Chondrocyte (in vitro differentiated cells): ENCODE measurements around the gene EMC1. TPM values are rescaled to one million over a fixed set of nuclear protein-coding genes. Genes with fewer than 3 reads are reported as not detected.

Experiments
- DNase-seq: peaks from one replicate; pipeline ENCODE4 v3.0.0; 2021; ENCODE audit warnings: mixed read lengths, low spot score
- H3K27ac Mint-ChIP-seq: one replicate; pipeline ENCODE4 v1.8.0; 2021; ENCODE audit warnings: mild to moderate bottlenecking, moderate library complexity, mixed read lengths; ENCODE audit not compliant: unreplicated experiment
- H3K27me3 Mint-ChIP-seq: 2 replicates; pipeline ENCODE4 v1.8.0; 2021; ENCODE audit warnings: low read depth, mixed read lengths
- H3K36me3 Mint-ChIP-seq: 2 replicates; pipeline ENCODE4 v1.8.0; 2021; ENCODE audit warnings: low read depth, mixed read lengths
- H3K4me1 Mint-ChIP-seq: 2 replicates; pipeline ENCODE4 v1.8.0; 2021; ENCODE audit warnings: low read depth, mild to moderate bottlenecking, mixed read lengths
- H3K4me3 Mint-ChIP-seq: one replicate; pipeline ENCODE4 v1.8.0; 2021; ENCODE audit warnings: mild to moderate bottlenecking, moderate library complexity, mixed read lengths; ENCODE audit not compliant: unreplicated experiment
- H3K9me3 Mint-ChIP-seq: 2 replicates; pipeline ENCODE4 v1.8.0; 2021; ENCODE audit warnings: low read depth, mixed read lengths
- total RNA-seq: library from RNA; stranded (reverse); gene quantifications from 3 replicates; pipeline ENCODE4 v1.2.1, GENCODE V29; 2021
- TF ChIP-seq, protein P1 (sequence below): fragments of 200-600 bp; sonication (generic); IDR thresholded peaks from 2 replicates; pipeline ENCODE4 v1.5.0; 2021; ENCODE audit warnings: antibody characterized with exemption, mild to moderate bottlenecking, moderate library complexity

EMC1 gene
- total RNA-seq, 1 donor from 2014 or later, result 51.9 TPM

DNA sequence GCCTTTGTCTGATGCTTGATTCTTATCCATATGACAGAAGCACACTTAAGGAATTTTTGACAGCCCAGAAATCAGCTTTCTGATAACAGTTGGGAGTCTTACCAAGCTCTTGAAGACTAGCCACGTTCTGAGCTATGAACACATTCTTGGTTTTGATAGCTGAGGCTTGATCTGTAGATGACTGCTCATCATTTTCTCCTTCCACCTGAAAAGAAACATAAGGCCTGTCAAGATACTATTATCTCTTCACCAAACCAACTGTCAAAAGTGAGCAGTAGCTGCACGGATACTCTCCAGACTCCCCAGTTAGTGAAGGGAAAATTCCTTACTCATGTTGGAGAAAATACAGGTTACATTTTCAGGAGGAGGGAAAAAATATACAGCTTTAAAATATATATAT is 53.5 kb downstream of the EMC1 start:
- H3K4me3 Mint-ChIP-seq, result no peak overlapping the region
- H3K36me3 Mint-ChIP-seq, result peaks cover 36% of the 10 kb centered on the region

DNA sequence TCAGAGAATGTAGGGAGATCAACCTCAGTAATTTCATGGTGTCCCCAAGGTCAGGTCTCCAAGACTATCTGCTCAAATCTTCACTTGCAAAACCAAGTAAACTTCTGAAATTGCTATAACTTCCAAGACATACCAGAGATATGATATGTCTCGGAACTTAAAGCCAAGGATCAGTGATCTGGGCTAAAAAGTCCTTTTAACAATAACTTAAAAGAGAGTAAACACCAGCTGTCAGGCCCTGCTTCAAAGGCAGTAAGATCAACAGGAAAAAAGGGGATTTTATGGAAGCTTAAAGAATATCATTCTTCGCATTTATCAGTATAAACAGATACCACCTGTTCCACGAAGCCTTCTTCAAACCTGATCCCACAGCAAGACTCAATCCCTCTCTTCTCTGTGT is 55.0 kb downstream of the EMC1 start:
- no peak overlapping the region for H3K4me3 Mint-ChIP-seq
- TF ChIP-seq, protein P1, sequence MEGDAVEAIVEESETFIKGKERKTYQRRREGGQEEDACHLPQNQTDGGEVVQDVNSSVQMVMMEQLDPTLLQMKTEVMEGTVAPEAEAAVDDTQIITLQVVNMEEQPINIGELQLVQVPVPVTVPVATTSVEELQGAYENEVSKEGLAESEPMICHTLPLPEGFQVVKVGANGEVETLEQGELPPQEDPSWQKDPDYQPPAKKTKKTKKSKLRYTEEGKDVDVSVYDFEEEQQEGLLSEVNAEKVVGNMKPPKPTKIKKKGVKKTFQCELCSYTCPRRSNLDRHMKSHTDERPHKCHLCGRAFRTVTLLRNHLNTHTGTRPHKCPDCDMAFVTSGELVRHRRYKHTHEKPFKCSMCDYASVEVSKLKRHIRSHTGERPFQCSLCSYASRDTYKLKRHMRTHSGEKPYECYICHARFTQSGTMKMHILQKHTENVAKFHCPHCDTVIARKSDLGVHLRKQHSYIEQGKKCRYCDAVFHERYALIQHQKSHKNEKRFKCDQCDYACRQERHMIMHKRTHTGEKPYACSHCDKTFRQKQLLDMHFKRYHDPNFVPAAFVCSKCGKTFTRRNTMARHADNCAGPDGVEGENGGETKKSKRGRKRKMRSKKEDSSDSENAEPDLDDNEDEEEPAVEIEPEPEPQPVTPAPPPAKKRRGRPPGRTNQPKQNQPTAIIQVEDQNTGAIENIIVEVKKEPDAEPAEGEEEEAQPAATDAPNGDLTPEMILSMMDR, result no peak
- no peaks in the 10 kb centered on the region for H3K27me3 Mint-ChIP-seq
- H3K9me3 Mint-ChIP-seq, result no peaks in the 10 kb centered on the region
- H3K4me1 Mint-ChIP-seq, result peaks cover 7% of the 10 kb centered on the region
- peaks cover 50% of the 10 kb centered on the region for H3K36me3 Mint-ChIP-seq
- H3K27ac Mint-ChIP-seq, result no peak overlapping the region
- no peak for DNase-seq

More for the DNA sequence above, 53.5 kb downstream of the EMC1 start:
- Mint-ChIP-seq H3K4me1 (peaks cover 22% of the 10 kb centered on the region), H3K27ac (no peak overlapping the region), H3K27me3 (no peaks in the 10 kb centered on the region), H3K9me3 (no peaks in the 10 kb centered on the region)
- TF ChIP-seq, protein P1, result no peak
- no peak for DNase-seq

DNA sequence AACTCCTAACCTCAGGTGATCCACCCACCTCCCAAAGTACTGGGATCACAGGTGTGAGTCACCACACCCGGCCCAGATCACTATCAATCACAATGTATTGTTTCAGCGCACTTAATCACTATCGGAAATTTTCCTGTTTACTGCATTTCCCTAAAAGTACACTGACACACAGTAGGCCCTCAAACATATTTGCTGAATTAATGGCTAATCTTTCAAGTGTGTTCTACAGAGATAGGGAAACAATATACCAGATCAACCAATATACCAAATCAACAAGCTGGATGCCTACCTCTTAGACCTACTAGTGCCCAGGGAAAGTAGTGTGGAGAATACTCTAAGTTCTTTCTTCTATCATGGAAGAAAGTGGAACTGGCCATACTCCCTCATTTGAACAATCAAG is 58.3 kb downstream of the EMC1 start:
- no peaks in the 10 kb centered on the region for H3K4me1 Mint-ChIP-seq
- TF ChIP-seq, protein P1, result no peak
- no peak overlapping the region for H3K4me3 Mint-ChIP-seq
- H3K27ac Mint-ChIP-seq, result peak overlapping the region; percentile 62
- H3K9me3 Mint-ChIP-seq, result no peaks in the 10 kb centered on the region
- peaks cover 54% of the 10 kb centered on the region for H3K36me3 Mint-ChIP-seq
- H3K27me3 Mint-ChIP-seq, result no peaks in the 10 kb centered on the region
- no peak for DNase-seq

DNA sequence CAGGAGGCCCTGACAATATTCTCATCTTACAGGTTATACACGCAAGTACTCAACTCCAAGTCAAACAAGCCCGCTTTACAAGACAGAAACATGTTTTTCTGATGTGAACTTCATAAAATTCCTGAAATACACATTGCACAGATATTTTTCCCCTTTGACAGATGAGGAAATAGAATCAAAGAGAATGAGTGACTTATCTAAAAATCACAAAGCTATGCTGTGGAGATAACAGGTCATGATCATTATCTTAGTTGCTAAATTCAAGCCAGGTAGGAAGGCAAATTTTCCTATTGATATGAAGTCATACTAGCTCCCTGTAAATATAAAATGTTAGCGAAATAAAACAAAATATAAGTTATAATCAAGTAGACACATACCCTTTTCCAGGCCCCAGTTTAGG is 59.5 kb downstream of the EMC1 start:
- no peaks in the 10 kb centered on the region for H3K9me3 Mint-ChIP-seq
- TF ChIP-seq, protein P1, result no peak
- H3K27me3 Mint-ChIP-seq, result no peaks in the 10 kb centered on the region
- H3K4me3 Mint-ChIP-seq, result no peak overlapping the region
- peaks cover 51% of the 10 kb centered on the region for H3K36me3 Mint-ChIP-seq
- H3K27ac Mint-ChIP-seq, result no peak overlapping the region
- no peak for DNase-seq
- no peaks in the 10 kb centered on the region for H3K4me1 Mint-ChIP-seq

DNA sequence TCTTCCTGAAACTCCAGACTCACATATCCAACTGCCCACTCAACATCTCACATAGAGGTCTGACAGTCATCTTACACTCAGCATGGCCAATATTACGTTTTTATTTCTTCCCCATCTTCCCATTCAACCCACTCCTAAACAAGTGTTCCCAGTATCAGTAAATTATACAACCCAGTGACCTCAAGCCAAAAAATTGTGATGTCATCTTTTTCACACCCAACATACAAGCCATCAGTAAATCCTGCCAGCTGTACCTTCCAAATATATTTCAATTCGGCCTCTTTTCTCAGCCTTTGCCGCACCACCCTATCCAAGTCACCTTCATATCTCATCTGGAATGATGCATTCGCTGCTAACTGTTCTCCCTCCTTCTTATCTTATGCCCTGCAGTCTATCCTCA is 60.9 kb downstream of the EMC1 start:
- TF ChIP-seq, protein P1, result no peak
- Mint-ChIP-seq H3K27ac (no peak overlapping the region), H3K27me3 (no peaks in the 10 kb centered on the region), H3K36me3 (peaks cover 55% of the 10 kb centered on the region), H3K4me1 (no peaks in the 10 kb centered on the region), H3K9me3 (no peaks in the 10 kb centered on the region), H3K4me3 (no peak overlapping the region)
- no peak for DNase-seq
